ENCODE data around the gene LRMDA.
"Not testable (repeated sequence)": the region's sequence is repeated elsewhere in the genome, so short reads cannot be mapped to it uniquely, and the experiment has no call there.

The LRMDA gene

DNA sequence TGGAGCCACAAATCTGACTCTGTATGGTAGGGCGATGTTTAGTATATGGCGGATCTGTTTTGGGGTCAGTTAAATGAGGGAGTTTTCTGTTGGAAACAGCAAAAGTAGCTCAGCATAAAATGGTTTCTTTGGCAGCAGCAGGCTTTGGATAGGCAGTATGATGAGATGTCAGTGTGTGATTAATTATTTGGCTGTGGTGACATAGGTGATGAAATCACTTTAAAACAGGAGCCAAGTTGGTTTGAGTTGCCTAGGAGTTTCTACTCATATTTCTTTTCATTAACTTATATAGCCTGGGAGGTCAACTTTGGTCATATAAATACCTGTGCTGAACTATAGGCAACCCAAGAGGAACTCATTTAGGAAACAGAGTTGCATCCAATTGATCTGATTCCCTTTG, 291.2 kb downstream of the LRMDA start:
- no peak for DNase-seq

DNA sequence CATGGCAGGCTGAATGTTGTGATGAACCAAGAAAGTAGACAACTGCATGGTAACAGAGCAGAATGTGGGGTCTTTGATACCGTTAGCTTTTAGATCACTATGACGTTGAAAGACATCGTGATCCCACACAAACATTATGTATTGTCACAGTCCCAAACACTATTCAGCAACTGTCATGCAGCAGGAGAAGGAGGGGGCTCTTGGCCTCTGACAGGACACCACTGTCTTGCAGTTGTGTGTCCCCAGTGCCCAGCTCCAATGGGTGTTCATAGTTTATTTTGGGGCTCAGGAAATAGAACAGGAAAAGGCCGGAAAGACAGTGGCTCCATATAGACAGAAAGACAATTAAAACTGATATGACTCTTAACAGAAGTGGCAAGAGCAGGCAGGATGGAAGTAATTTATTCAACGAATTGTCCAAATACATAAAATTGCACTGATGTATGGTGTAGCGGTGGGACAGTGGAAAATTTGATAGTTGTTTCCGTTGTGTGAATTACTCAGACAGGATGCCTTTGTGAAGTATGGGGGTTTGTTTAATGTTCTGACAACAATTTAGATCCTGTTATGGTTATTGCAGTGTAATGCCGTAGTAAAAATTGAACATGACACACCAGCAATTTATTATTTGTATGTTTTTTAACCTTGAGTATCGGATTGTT, 292.0 kb downstream of the LRMDA start:
- no peak for DNase-seq

DNA sequence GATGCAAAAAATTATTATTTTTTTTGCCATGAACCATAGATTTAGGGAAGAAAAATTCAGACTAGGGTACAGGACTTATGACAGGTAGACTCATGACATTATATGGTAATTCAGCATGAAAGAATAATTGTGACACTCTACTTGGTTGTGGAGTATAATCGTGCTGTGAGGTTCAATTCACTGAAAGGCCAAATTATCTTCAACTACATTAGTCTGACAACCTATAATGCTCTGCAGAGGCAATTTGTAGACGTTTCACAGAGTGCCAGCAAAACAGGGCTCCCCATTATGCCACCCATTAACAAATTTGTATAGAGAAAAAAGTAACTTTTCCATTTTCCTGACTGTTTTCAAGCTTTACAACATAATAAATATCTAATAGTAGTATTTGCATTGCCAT, 292.6 kb downstream of the LRMDA start:
- no peak for DNase-seq

DNA sequence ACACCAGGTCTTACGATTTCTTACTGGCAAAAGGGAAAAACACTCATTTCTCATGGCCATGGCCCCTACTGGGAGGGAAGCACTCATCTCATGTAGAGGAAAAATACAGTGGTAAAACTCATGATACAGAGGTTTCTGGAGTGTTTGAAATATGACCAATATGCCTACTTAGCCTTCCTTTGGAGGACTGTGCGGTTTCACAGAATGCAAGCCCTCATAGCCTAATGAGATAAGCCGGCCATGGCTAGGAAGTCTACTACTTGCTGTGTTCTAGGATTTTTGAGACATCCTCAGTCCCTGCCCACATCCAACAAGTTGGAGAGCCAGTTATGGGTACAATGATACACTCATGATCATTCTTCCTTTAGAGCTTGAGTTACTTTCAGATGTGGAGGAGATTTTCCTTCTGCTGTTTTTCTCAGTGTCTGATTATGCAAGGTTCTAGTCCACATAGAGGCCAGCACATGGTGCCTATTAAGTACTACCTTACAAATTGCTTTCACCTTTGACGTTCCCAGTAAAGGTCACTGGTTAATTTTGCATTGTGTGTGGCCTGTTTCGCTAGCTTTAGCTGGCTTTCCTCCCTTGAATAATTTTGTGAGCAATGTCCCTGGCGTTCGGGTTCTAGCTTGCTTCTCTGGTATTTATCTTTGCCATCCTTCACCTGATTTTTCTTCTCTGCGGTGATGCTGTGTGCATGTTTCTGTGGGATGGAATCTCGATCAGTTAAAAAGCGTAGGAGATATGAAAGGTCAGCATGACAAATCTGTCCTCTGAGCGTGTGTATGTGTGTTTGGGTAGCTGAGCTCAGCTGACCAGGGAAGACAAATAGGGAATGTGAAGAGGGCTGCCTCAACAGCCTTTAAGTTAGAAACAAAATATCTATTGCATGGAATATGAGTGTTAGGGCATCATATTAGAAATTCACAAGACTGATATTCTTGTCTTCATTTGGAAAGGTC, 295.4 kb downstream of the LRMDA start:
- no peak for DNase-seq

DNA sequence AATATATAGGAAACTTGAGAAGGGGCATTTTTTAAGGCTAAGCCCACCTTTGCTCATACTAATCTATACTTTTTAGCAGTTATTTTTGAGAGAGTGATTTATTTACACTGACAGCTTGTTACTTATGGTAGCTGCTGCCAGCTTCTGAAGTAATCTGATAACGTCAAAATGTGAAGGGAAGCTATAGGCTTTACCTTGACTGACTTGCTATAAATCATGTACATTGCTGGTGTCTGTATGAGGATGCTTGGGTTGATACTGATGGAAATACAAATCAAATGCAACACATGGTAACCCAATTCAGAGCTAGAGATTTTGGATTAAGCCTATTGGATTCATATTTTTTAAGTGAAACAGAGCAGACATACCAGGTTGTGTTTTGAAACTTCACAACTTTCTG, 299.4 kb downstream of the LRMDA start:
- DNase-seq, result no peak

DNA sequence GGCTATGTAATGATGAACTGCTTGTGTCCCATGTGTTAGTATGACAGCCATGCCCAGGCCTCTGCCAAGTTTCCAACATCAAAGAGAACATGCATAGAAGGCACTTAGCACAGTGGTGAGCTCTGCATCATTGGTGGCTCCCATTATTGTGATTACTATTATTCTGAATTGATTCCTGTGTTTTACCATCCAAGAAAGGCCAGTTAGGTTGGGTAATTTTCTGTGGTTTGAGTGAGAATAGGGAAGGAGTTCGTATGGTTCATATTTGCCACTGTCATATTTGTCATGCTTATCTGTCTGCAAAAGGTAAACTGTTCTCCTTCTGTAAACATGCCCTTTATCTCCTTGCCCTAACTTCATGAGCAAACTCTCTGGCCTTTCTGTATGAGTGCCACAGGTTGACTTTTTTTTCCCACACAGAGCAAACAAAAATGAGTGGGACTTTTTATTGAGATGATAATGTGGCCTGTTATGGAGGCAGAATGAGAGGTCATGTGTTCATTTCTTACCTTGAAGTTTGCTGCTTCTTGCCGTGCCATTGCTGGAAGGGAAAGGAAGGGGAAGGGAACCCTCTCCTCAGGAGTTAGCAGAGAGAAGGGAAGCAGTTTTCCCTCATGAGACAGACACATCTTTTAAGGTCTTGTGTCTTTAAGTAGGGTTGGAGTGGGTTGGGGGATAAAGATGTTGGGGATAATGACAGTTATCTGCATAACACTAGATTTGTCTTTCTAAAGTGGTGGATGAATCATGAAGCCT, 301.9 kb downstream of the LRMDA start:
- no peak for DNase-seq

DNA sequence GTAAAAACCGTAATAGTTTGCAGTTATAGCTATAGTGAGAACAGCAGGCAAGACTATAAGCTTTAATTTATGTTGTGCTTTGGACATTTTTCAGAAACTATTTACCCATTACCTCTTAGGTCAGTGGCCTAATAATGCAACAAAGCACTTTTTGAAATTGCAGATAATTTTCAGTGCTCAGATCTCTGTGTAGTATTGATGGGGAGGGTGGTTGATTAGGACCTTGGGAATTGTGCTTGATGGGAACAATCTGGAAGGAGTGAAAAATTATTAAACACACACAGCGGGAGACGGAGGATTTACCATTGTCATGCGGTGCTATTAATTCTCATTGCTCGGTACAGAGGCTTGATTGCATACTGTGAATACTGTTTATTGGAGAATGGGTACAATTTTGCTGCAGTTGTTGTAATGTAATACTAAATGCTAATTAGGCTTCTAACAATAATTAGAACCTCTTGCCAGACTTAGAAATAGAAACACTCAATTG, 304.8 kb downstream of the LRMDA start:
- DNase-seq, result no peak

DNA sequence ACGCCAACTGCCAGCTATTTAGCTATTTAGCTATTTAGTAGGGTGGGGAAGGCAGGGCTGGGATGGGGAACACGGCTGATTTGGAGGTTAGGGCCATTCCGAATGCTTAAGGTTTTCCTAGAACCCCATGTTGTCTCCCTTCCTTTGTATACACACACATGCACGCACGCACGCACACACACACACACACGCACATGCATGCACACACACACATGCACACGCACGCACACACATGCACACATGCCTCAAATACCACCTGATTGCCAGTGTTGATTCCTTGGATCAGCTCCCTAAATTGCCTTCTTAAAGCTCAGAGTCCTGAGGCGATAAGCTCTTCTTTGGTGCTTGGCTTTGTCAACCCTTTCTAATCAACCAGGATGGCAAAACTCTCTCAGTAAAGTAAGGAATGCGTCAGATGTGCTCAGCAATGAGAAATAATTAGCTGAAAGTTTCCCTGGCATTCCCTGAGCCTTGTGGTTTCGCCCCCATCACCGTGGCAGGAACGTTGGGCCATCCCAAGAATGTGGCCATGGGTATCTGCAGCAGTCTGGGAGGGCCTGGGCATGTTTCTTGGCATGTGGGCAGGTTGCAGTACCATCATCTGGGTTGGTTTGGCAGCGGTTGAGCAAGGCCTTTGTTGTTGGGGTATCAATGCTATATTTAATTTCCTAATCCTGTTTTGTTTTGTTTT, 305.6 kb downstream of the LRMDA start:
- no peak for DNase-seq

DNA sequence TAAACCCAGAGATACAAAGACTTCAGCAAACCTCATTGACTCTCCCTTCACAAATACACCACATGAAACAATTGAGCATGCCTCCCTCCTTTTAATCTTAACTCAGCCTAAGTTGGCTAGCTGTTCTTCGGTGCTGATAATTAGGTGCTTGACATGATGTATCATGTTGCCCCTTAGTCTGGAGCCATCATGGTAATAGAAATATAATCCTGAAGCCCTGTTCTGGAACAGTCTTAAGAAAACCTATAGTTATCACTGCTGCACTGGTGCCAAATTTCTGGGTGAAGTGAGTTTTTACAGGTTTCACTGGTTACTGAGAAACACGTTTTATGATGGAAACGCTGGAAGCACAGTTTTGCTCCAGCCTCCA, 306.1 kb downstream of the LRMDA start:
- no peak for DNase-seq

DNA sequence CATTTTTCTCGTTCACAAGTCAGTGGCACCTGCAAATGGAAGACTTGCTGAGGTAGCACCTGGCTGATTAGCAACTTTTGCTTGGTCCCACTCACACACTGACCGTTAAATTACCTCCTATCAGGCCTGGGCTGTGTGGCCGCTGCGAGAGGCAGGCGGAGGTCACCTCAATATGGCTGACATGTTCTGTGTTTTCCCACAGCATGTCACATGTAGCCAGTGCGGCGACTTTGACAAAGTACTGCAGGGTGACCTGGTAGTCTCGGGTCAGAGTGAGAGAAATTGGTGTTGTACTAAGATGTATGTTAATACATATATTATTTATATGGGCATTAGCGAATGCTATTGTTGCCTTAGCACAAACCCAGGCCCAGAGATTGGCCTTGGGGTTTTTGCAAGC, 307.5 kb downstream of the LRMDA start:
- no peak for DNase-seq

DNA sequence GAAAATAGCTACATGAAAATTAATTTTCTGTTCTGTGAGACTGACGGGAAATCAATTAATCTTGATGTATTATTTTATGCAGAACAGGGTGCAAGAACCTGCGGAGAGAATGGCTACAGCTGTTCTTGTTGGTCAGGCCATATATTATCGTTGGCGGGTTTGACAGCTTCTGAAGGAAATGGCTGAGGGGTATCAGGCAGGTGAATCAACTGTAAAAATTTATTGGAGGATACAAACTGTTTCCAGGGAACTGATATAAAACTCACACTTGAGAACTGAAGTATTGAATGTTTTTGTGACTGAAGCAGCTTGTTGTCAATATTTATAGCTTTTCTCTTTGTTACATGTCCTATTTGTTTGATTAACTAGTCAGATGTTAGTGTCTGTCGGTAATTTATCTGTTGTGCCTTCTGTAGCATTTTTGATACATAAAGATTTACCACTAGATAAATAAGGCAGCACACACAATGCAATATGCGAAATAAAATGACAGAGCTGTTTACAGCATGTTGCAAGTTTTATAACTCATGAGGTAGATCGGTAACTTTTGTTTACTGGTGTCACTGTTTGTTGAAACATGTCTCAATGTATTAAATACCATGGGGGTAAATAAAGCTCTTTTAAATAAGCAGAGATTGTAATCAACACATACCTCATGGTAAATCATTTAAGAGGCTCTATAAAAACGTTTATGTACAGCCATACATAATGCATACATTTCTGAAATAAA, 308.2 kb downstream of the LRMDA start:
- DNase-seq, result no peak

DNA sequence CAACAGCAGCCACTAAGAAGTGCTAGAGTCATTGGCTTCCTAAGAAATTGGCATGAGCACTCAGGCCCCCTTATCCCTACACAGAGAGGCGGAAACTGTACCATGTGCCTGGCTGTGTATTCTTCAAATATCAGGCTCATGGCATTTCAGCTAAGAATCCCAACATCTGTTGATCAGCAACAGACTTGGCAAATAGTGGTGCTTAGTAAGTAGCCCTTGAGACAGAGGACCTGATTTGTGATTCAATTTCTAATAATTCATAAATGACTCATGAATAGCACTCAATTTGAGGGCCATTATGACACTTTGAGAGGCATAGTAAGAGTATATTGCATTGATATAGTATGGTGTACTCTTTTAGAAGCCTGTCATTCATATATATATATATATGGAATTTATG, 309.1 kb downstream of the LRMDA start:
- DNase-seq, result no peak

DNA sequence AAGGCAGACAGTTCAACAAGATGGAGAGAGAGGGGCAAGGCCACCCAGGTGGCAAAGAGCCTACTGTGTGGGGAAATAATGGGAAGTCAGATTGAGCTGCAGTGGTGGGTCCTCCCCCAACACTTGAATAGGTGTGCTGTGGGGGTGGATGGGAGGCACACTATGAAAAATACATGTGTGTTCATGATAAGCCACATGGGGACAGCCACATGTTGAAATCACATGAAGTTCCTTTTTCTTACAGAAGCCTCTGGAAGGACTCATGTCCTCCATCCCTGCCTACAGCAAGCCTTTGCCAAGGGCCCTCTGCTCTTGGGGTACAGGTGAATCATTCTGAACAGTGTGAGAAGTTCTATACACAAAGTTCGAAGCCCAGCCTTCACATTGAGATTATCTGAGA, 310.9 kb downstream of the LRMDA start:
- no peak for DNase-seq

DNA sequence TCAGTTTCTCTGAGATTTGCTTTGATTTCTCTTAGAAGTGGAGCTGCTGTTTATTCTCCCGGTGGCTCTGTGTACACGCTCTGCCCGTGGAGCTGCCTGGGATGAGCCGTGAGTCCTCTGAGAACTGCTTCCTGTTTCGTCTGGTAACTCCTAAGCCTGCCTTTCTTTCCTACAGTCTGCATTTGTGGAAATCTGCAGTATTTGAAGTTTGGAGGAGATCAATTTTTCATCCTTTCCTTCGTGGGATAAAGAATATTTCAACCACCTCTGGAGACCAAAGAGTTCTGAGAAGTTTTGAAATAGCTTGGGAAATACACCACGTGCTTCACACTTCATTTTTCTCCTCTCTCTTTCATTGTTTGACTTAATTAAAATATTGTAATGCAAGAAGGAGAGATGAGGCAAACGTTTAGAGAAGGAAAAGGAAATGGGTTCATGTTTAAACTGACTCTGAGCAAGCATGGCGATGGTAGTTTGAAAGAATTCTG, 311.9 kb downstream of the LRMDA start:
- no peak for DNase-seq

DNA sequence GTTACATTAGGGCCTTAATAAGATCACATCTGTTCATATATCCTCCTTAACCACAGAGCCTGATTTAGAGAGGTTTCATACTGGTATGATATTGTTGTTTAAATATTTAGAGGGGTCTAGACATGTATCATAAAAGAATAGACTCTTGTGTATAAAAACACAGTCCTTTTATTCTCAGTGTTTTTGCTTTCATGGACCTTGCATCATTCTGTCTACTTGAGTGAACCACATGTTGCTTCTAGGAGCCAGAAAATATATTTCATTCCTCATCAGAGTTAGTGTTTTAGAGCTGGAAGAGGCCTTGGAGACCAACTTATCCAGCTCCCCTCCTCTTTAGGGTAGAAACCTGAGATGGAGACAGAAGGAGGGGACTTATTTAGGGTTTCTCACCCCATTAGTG, 312.8 kb downstream of the LRMDA start:
- no peak for DNase-seq

DNA sequence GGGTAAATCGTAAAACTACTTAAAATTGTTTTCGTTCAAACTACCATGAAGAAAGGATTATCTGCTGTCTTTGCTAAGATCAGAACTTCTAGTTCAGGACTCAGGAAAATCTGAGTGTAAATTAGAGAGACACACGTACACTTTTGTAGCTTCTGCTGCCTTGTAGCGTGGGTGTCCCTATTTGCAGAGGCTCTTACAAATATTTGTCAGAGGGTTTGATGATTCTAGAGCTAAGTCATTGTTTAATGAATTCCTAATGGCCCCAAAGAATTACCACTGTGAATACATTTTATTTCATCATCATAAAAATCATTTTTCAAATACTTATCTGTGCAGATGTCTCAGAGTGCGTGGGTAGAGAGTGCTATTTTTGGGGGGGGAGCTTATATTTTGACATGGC, 314.9 kb downstream of the LRMDA start:
- DNase-seq, result no peak

DNA sequence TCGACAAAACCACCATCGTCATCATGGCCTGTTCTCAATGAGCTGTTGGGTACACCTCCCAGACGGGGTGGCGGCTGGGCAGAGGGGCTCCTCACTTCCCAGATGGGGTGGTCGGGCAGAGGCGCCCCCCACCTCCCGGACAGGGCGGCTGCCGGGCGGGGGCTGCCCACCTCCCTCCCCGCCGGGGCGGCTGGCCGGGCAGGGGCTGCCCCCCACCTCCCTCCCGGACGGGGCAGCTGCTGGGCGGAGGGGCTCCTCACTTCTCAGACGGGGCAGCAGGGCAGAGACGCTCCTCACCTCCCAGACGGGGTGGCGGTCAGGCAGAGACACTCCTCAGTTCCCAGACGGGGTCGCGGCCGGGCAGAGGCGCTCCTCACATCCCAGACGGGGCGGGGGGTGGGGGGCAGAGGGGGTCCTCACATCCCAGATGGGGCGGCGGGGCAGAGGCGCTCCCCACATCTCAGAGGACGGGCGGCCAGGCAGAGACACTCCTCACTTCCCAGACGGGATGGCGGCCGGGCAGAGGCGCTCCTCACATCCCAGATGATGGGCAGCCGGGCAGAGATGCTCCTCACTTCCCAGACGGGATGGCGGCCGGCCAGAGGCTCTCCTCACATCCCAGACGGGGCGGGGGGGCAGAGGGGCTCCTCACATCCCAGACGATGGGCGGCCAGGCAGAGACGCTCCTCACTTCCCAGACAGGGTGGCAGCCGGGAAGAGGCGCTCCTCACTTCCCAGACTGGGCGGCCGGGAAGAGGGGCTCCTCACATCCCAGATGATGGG, 318.9 kb downstream of the LRMDA start:
- DNase-seq, result not testable (repeated sequence)

DNA sequence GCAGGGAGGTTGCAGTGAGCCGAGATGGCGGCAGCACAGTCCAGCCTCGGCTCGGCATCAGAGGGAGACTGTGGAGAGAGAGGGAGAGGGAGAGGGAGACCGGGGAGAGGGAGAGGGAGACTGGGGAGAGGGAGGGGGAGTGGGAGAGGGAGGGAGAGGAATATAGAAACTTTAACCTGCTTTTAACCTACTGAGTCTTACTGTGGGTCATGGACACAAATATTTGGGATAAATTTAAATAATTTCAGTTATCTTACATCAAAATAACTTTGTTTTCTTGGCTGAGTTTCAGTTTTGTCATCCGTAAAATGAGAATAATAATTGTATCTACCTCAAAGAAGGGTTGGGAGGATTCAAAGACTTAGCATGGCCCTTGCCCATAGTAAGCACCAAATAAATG, 319.8 kb downstream of the LRMDA start:
- DNase-seq, result no peak

DNA sequence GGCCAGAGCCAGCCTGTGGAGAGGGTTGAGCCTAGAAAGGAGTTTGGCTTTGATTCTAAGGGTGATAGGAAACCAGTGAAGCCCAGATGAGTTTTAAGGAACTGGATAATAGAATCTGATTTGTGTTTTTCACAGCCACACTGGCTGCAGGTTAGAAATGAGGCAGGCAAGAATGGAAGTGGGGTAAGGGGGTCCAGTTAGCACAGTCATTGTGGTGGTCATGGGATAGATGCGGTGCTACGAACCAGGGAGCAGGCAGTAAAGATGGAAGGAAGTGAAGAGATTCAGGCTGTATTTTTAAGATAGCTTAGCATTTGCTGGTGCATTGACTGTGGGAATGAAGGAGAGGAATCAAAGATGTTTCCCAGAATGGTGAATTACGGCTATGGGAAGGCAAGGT, 322.2 kb downstream of the LRMDA start:
- DNase-seq, result no peak

DNA sequence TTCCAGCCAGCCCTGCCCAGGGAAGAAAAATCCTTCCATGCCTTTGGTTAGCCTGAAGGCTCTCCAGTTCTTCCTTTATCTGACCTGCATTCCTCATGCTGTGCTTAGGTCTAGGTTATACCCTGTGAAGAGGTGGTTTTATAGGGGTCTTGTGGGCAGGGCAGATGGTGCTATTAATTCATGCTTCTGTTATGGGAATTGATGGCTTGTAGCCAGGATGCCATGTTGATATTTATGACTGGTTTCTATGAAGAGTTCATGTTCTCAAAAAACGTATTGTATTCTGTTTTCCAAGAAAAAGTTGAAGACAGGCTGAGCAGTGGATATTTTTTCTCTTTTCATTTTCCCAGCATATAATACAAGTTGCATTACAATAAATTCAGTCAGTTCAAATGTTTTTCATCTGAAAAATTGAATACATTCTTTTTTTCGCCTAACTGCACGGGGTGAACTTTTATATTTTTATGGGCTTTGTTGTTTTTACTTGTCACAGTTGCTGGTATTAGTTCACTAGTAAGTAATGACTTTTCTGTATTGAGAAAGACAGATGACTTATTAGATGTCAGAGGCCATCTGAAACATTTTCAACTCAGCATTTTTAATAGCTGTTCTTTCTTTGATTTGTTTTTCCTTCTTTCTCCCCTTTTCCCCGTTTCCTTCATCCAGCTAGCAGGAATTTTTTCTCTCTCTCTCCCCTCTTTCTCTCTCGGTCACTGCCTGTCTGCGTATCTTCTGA, 322.8 kb downstream of the LRMDA start:
- no peak for DNase-seq

Data from eye (tissue), 1 donor.